Immature natural killer cell (primary cell): ENCODE measurements around the gene CHRNA10. TPM values are rescaled to one million over a fixed set of nuclear protein-coding genes. Genes with fewer than 3 reads are reported as not detected.
A peak's percentile ranks its signal among the peaks of the same experiment; 100 is the strongest.
"Not testable (repeated sequence)": the region's sequence is repeated elsewhere in the genome, so short reads cannot be mapped to it uniquely, and the experiment has no call there.

ENCODE experiments used
- DNase-seq, 3 donors: peaks; one replicate each; pipeline ENCODE4 v3.0.0; 2022; ENCODE audit warnings: mixed read lengths in 1 of 3
- H3K27ac Mint-ChIP-seq, 6 donors: one replicate each; pipeline ENCODE4 v1.8.0; 2020; ENCODE audit warnings: mixed read lengths in 6 of 6, mild to moderate bottlenecking in 5 of 6, inconsistent platforms in 4 of 6, moderate library complexity in 3 of 6
- H3K27me3 Mint-ChIP-seq, 3 donors: one replicate each; pipeline ENCODE4 v1.8.0; 2020 to 2021; ENCODE audit warnings: low read depth in 3 of 3, mild to moderate bottlenecking in 3 of 3, mixed read lengths in 3 of 3, moderate library complexity in 3 of 3, inconsistent platforms in 1 of 3
- H3K36me3 Mint-ChIP-seq, 3 donors: one replicate each; pipeline ENCODE4 v1.8.0; 2020; ENCODE audit warnings: mixed read lengths in 3 of 3, inconsistent platforms in 2 of 3, mild to moderate bottlenecking in 2 of 3
- H3K4me1 Mint-ChIP-seq, 2 donors: one replicate each; pipeline ENCODE4 v1.8.0; 2020; ENCODE audit warnings: inconsistent platforms in 2 of 2, mild to moderate bottlenecking in 2 of 2, mixed read lengths in 2 of 2, moderate library complexity in 1 of 2
- H3K4me3 Mint-ChIP-seq, 5 donors: one replicate each; pipeline ENCODE4 v1.8.0; 2020; ENCODE audit warnings: mild to moderate bottlenecking in 5 of 5, mixed read lengths in 5 of 5, inconsistent platforms in 3 of 5, moderate library complexity in 3 of 5
- H3K9me3 Mint-ChIP-seq, 6 donors: one replicate each; pipeline ENCODE4 v1.8.0; 2020; ENCODE audit warnings: mild to moderate bottlenecking in 6 of 6, mixed read lengths in 6 of 6, inconsistent platforms in 4 of 6, moderate library complexity in 3 of 6
- polyA plus RNA-seq, 3 donors: library from polyadenylated mRNA; unstranded; fragments of 300-500 nt; fragmentation: Illumina TruSeq; gene quantifications; one replicate each; pipeline ENCODE4 v1.2.3, GENCODE V29; 2021

The CHRNA10 gene
- polyA plus RNA-seq, 3 donors from 2014 or later = 0.26 TPM; not detected in 2

- Mint-ChIP-seq H3K36me3 (peaks cover 0 to 4% (median 0%) of the 10 kb centered on the region in 3 donors), H3K4me1 (no peaks in the 10 kb centered on the region), H3K27me3 (peaks cover 1 to 5% (median 1%) of the 10 kb centered on the region in 3 donors), H3K27ac (no peak overlapping the region), H3K9me3 (no peaks in the 10 kb centered on the region), H3K4me3 (no peak overlapping the region)
- no peak for DNase-seq
Measured at GRCh38 chr11:3658252-3658651, 12.9 kb downstream of the CHRNA10 start.

- not testable (repeated sequence) for H3K9me3 Mint-ChIP-seq, H3K27me3 Mint-ChIP-seq, H3K4me3 Mint-ChIP-seq, DNase-seq, H3K4me1 Mint-ChIP-seq, H3K36me3 Mint-ChIP-seq, H3K27ac Mint-ChIP-seq
Measured at GRCh38 chr11:3657331-3657730, 13.9 kb downstream of the CHRNA10 start.

- H3K36me3 Mint-ChIP-seq = no peaks in the 10 kb centered on the region
- peaks cover 1 to 10% (median 4%) of the 10 kb centered on the region in 3 donors for H3K27me3 Mint-ChIP-seq
- H3K9me3 Mint-ChIP-seq = no peaks in the 10 kb centered on the region
- no peak overlapping the region for H3K4me3 Mint-ChIP-seq
- no peak for DNase-seq
- no peak overlapping the region for H3K27ac Mint-ChIP-seq
- no peaks in the 10 kb centered on the region for H3K4me1 Mint-ChIP-seq
Measured at GRCh38 chr11:3655547-3655946, 15.6 kb downstream of the CHRNA10 start.

GRCh38 chr11:3652514-3652913 is 18.7 kb downstream of the CHRNA10 start:
- H3K4me1 Mint-ChIP-seq, H3K36me3 Mint-ChIP-seq, DNase-seq, H3K27ac Mint-ChIP-seq, H3K4me3 Mint-ChIP-seq, H3K9me3 Mint-ChIP-seq: not testable (repeated sequence)
- peaks cover 4 to 13% (median 12%) of the 10 kb centered on the region in 3 donors for H3K27me3 Mint-ChIP-seq

GRCh38 chr11:3649374-3649773 is 21.8 kb downstream of the CHRNA10 start:
- DNase-seq, H3K36me3 Mint-ChIP-seq, H3K9me3 Mint-ChIP-seq, H3K4me1 Mint-ChIP-seq, H3K27ac Mint-ChIP-seq, H3K4me3 Mint-ChIP-seq: not testable (repeated sequence)
- peaks cover 5 to 22% (median 11%) of the 10 kb centered on the region in 3 donors for H3K27me3 Mint-ChIP-seq

- not testable (repeated sequence) for H3K9me3 Mint-ChIP-seq, H3K36me3 Mint-ChIP-seq, H3K27ac Mint-ChIP-seq, H3K4me3 Mint-ChIP-seq, H3K4me1 Mint-ChIP-seq, DNase-seq
- peaks cover 8 to 22% (median 11%) of the 10 kb centered on the region in 3 donors for H3K27me3 Mint-ChIP-seq
Measured at GRCh38 chr11:3648843-3649242, 22.3 kb downstream of the CHRNA10 start.

- H3K4me1 Mint-ChIP-seq = peaks cover 6 to 10% of the 10 kb centered on the region in 2 donors
- peaks cover 12 to 20% (median 17%) of the 10 kb centered on the region in 3 donors for H3K27me3 Mint-ChIP-seq
- peaks cover 0 to 1% (median 0%) of the 10 kb centered on the region in 6 donors for H3K9me3 Mint-ChIP-seq
- H3K4me3 Mint-ChIP-seq = no peak overlapping the region
- H3K27ac Mint-ChIP-seq = no peak overlapping the region
- H3K36me3 Mint-ChIP-seq = no peaks in the 10 kb centered on the region
- DNase-seq = no peak
Measured at GRCh38 chr11:3645552-3645951, 25.6 kb downstream of the CHRNA10 start.

GRCh38 chr11:3644817-3645235 is 26.4 kb downstream of the CHRNA10 start, which contains the start of gene ART1:
ART1 (plus strand) TSS chr11:3645128; CDS start chr11:3659214, 14,086 bp downstream.
- Mint-ChIP-seq H3K4me3 (peak within 1 kb of the TSS in 2 of 5 donors; percentile 27 to 46), H3K9me3 (peaks cover 0 to 1% (median 0%) of the 10 kb centered on the region in 6 donors), H3K27me3 (peaks cover 12 to 19% (median 16%) of the 10 kb centered on the region in 3 donors), H3K36me3 (no peaks in the 10 kb centered on the region), H3K27ac (no peak within 1 kb of the TSS), H3K4me1 (peaks cover 6 to 10% of the 10 kb centered on the region in 2 donors)
- no peak for DNase-seq

GRCh38 chr11:3643102-3643546 is 28.1 kb downstream of the CHRNA10 start:
- H3K9me3 Mint-ChIP-seq, H3K27ac Mint-ChIP-seq, H3K36me3 Mint-ChIP-seq, DNase-seq: not testable (repeated sequence)
- Mint-ChIP-seq H3K4me3 (peak overlapping the region in 4 of 5 donors; percentile 74 to 89 (median 80)), H3K4me1 (peaks cover 6 to 10% of the 10 kb centered on the region in 2 donors), H3K27me3 (peaks cover 10 to 12% (median 12%) of the 10 kb centered on the region in 3 donors)

GRCh38 chr11:3642071-3642951 is 28.9 kb downstream of the CHRNA10 start:
- no peaks in the 10 kb centered on the region for H3K36me3 Mint-ChIP-seq
- DNase-seq = peak; percentile 52 to 58 (median 53)
- H3K9me3 Mint-ChIP-seq = peaks cover 0 to 1% (median 0%) of the 10 kb centered on the region in 6 donors
- peaks cover 9 to 12% (median 12%) of the 10 kb centered on the region in 3 donors for H3K27me3 Mint-ChIP-seq
- peaks cover 6 to 10% of the 10 kb centered on the region in 2 donors for H3K4me1 Mint-ChIP-seq
- H3K4me3 Mint-ChIP-seq = peak overlapping the region; percentile 72 to 89 (median 79)
- peak overlapping the region in 2 of 6 donors; percentile 45 to 46 for H3K27ac Mint-ChIP-seq

- no peaks in the 10 kb centered on the region for H3K36me3 Mint-ChIP-seq
- H3K4me3 Mint-ChIP-seq = peak within 1 kb of the TSS; percentile 72 to 89 (median 79)
- H3K27me3 Mint-ChIP-seq = peaks cover 9 to 12% (median 12%) of the 10 kb centered on the region in 3 donors
- peaks cover 6 to 10% of the 10 kb centered on the region in 2 donors for H3K4me1 Mint-ChIP-seq
- H3K9me3 Mint-ChIP-seq = peaks cover 0 to 1% (median 0%) of the 10 kb centered on the region in 6 donors
- peak within 1 kb of the TSS in 2 of 6 donors; percentile 45 to 46 for H3K27ac Mint-ChIP-seq
- no peak for DNase-seq
Measured at GRCh38 chr11:3641701-3642070, 29.5 kb downstream of the CHRNA10 start, which contains the start of gene ART5. ART5 (minus strand) TSS chr11:3641992; CDS start chr11:3641862, 130 bp downstream.

GRCh38 chr11:3641191-3641590 is 30.0 kb downstream of the CHRNA10 start:
- DNase-seq = no peak
- H3K9me3 Mint-ChIP-seq = peaks cover 0 to 1% (median 0%) of the 10 kb centered on the region in 6 donors
- peaks cover 7 to 12% (median 9%) of the 10 kb centered on the region in 3 donors for H3K27me3 Mint-ChIP-seq
- H3K4me1 Mint-ChIP-seq = peaks cover 6 to 10% of the 10 kb centered on the region in 2 donors
- H3K4me3 Mint-ChIP-seq = peak overlapping the region; percentile 41 to 80 (median 72)
- peak overlapping the region in 1 of 6 donors; percentile 22 for H3K27ac Mint-ChIP-seq
- no peaks in the 10 kb centered on the region for H3K36me3 Mint-ChIP-seq

- Mint-ChIP-seq H3K4me3 (no peak overlapping the region), H3K27me3 (peaks cover 7 to 10% (median 9%) of the 10 kb centered on the region in 3 donors), H3K27ac (no peak overlapping the region), H3K9me3 (peaks cover 0 to 1% (median 0%) of the 10 kb centered on the region in 6 donors), H3K36me3 (no peaks in the 10 kb centered on the region), H3K4me1 (peaks cover 6 to 10% of the 10 kb centered on the region in 2 donors)
- no peak for DNase-seq
Measured at GRCh38 chr11:3639841-3640240, 31.3 kb downstream of the CHRNA10 start.

GRCh38 chr11:3638513-3638912 is 32.7 kb downstream of the CHRNA10 start:
- Mint-ChIP-seq H3K27ac (no peak overlapping the region), H3K27me3 (peaks cover 3 to 7% (median 3%) of the 10 kb centered on the region in 3 donors), H3K4me1 (peaks cover 6 to 10% of the 10 kb centered on the region in 2 donors), H3K36me3 (no peaks in the 10 kb centered on the region), H3K9me3 (no peaks in the 10 kb centered on the region), H3K4me3 (no peak overlapping the region)
- DNase-seq = no peak
